ENCODE data around the gene AP3S1.

GRCh38 chr5:115962565-115963402 is 121.0 kb downstream of the AP3S1 start:
- TF ChIP-seq CTCF (IDR thresholded peaks at IDR 0.05) = peak in 2 of 7 experiments; percentile 10 to 20
- TF ChIP-seq POLR2A (IDR thresholded peaks at IDR 0.05) = no peak
